ENCODE results near the gene GUCA2A. TPM values are rescaled to one million over a fixed set of nuclear protein-coding genes. Genes with fewer than 3 reads are reported as not detected.

GUCA2A gene
- total and polyA plus RNA-seq, 2 experiments from 2014 or later: 8.7 to 13.5 TPM

DNA sequence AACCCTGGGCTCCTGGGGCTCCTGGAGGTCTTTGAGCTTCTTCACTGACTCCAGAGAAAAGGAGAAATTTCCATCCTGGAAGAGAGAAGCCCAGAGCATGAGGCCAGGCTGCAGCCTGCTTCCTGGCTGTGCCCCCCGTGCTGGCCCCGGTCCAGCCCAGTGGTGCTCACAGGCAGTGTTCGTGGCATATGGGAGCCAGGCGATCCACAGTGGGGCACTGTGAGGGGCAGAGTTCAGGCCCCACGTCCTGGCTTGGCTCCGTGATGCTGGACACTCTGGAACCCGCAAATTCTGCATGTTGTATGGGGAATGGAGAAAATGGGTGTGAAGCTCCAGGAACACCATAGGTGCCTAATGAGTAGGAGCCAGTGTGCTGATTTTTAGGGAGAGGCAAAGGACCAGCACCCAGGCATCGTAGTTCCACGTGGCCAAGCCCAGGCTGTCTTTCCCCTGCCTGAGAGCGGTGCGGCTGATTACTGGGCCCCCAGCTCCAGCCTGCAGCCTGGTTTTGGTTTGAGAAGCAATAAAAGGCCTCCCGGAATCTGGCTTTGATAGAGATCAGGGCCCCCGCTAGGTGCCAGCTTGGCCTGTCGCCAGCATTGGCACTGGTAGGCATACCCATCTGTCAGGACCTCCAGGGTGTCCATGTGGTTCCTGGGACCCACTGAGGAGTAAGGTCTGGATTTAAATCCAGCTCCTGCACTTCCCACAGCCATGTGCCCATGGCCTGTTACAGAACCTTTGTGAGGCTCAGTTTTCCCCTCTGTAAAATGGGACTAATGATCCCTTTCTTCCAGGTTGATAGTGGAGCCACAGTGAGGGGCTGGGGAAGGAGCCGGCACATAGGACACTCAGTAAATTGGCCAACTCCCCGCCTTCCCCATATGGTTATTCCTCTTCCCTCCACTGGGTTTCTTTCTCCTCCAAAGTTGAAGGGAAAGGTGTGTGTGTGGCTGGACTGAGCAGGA, 725 bp downstream of the GUCA2A start:
- no peak overlapping the region for H3K4me2 ChIP-seq
- no peak for DNase-seq (ENCODE audit: low spot score)
- H3K79me2 ChIP-seq: no peaks in the 10 kb centered on the region
- H4K20me1 ChIP-seq (ENCODE audit: insufficient read depth, poor library complexity, severe bottlenecking): no peaks in the 10 kb centered on the region
- H3K27me3 ChIP-seq: no peaks in the 10 kb centered on the region
- TF ChIP-seq CTCF (IDR thresholded peaks at IDR 0.05; ENCODE audit: poor library complexity) (no peak), EZH2phosphoT487 (IDR thresholded peaks at IDR 0.05; ENCODE audit: low read depth, severe bottlenecking, unreplicated experiment) (no peak), EZH2 (IDR thresholded peaks at IDR 0.05; ENCODE audit: borderline replicate concordance) (no peak)
- 89% methylated on average over 16 of the region's 16 CpGs for WGBS (ENCODE audit: low lambda C conversion rate, missing lambda C conversion rate)
- no peak overlapping the region for H3K4me3 ChIP-seq
- no peak overlapping the region for H2AFZ ChIP-seq
- no peak overlapping the region for H3K27ac ChIP-seq
- H3K9me3 ChIP-seq (ENCODE audit: low read depth): peaks cover 5% of the 10 kb centered on the region
- peaks cover 14% of the 10 kb centered on the region for H3K4me1 ChIP-seq (ENCODE audit: insufficient read depth)
- H3K36me3 ChIP-seq (replicated peaks; ENCODE audit: insufficient read depth, low read depth): no peaks in the 10 kb centered on the region
- H3K9me2 ChIP-seq (replicated peaks; ENCODE audit: insufficient read depth): no peaks in the 10 kb centered on the region

DNA sequence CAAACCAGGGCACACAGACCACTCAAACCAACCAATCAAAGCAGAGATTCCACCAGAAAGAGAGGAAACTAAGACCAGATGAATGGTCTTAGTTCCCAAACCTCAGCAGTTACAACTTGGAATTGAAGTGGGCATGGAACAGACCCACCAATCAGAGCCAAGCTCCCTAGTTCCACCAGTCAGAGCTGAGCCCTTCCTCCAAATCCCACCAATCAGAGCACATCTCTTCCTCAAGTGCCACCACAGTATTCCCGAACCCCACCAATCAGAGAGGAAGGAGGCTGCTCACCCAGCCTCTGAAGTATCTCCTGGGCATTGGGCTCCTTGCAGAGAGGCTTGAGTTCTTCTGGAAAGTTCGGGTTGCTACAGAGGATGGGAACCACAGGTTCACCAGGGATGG, 1.4 kb downstream of the GUCA2A start:
- no peaks in the 10 kb centered on the region for H3K36me3 ChIP-seq (replicated peaks; ENCODE audit: insufficient read depth, low read depth)
- no peak overlapping the region for H3K4me3 ChIP-seq
- no peak overlapping the region for H3K4me2 ChIP-seq
- no peaks in the 10 kb centered on the region for H3K27me3 ChIP-seq
- H4K20me1 ChIP-seq (ENCODE audit: insufficient read depth, poor library complexity, severe bottlenecking): no peaks in the 10 kb centered on the region
- WGBS (ENCODE audit: low lambda C conversion rate, missing lambda C conversion rate): 97% methylated on average over 2 of the region's 2 CpGs
- H2AFZ ChIP-seq: no peak overlapping the region
- H3K9me2 ChIP-seq (replicated peaks; ENCODE audit: insufficient read depth): no peaks in the 10 kb centered on the region
- H3K4me1 ChIP-seq (ENCODE audit: insufficient read depth): peaks cover 14% of the 10 kb centered on the region
- TF ChIP-seq CTCF (IDR thresholded peaks at IDR 0.05; ENCODE audit: poor library complexity): no peak
- no peak for TF ChIP-seq EZH2 (IDR thresholded peaks at IDR 0.05; ENCODE audit: borderline replicate concordance)
- no peak for TF ChIP-seq EZH2phosphoT487 (IDR thresholded peaks at IDR 0.05; ENCODE audit: low read depth, severe bottlenecking, unreplicated experiment)
- no peak overlapping the region for H3K27ac ChIP-seq
- H3K9me3 ChIP-seq (ENCODE audit: low read depth): peaks cover 5% of the 10 kb centered on the region
- DNase-seq (ENCODE audit: low spot score): no peak
- H3K79me2 ChIP-seq: no peaks in the 10 kb centered on the region

DNA sequence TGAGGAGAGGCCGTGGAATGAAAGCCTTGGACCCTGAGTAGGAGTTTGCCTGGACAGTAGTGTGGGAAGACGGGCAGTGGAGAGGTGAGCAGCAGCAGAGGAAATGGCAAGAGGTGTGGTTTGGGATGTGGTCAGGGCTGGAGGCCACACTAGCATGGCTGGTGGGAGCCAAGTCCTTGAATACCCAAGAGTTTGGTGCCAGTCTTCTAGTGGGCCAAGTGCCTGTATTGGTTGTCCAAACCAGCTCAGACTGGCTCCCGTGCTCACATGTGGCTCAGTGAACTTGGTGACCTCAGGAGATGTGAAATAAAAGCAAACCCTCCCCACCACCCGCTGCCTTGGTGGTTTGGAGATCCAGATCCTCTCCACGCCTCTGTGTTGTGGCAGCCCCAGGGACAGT, 2.4 kb downstream of the GUCA2A start:
- WGBS (ENCODE audit: low lambda C conversion rate, missing lambda C conversion rate): 92% methylated on average over 5 of the region's 5 CpGs
- TF ChIP-seq CTCF (IDR thresholded peaks at IDR 0.05; ENCODE audit: poor library complexity): no peak
- TF ChIP-seq EZH2 (IDR thresholded peaks at IDR 0.05; ENCODE audit: borderline replicate concordance): no peak
- TF ChIP-seq EZH2phosphoT487 (IDR thresholded peaks at IDR 0.05; ENCODE audit: low read depth, severe bottlenecking, unreplicated experiment): no peak
- Histone ChIP-seq H3K4me2 (no peak overlapping the region), H3K9me3 (ENCODE audit: low read depth) (peaks cover 5% of the 10 kb centered on the region), H3K4me1 (ENCODE audit: insufficient read depth) (peaks cover 14% of the 10 kb centered on the region), H2AFZ (no peak overlapping the region), H3K9me2 (replicated peaks; ENCODE audit: insufficient read depth) (no peaks in the 10 kb centered on the region), H3K27ac (no peak overlapping the region), H4K20me1 (ENCODE audit: insufficient read depth, poor library complexity, severe bottlenecking) (no peaks in the 10 kb centered on the region), H3K27me3 (no peaks in the 10 kb centered on the region), H3K36me3 (replicated peaks; ENCODE audit: insufficient read depth, low read depth) (no peaks in the 10 kb centered on the region), H3K79me2 (no peaks in the 10 kb centered on the region), H3K4me3 (no peak overlapping the region)
- DNase-seq (ENCODE audit: low spot score): no peak
